ENCODE measurements around the gene PRICKLE2. TPM values are rescaled to one million over a fixed set of nuclear protein-coding genes. Genes with fewer than 3 reads are reported as not detected.

PRICKLE2 gene
- total RNA-seq, 1 donor from 2014 or later: 43.2 TPM

DNA sequence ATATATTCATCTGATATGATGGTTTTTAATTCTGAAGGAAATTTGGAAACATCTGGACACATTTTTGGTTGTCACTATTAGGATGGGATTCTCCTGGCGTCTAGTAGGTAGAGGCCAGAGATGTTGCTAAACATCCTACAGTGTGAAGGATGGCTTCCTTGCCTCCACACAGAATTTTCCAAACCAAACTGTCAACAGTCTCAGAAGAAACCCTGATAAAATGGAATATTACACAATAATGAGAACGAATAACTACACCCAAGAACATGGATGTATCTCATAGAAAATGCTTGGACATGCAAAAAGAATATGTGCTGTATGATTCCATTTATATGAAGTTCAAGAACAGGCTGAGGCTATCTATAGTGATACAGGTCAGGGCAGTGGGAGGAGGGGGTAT is 122.1 kb downstream of the PRICKLE2 start:
- peaks cover 2% of the 10 kb centered on the region for H3K27me3 Mint-ChIP-seq (ENCODE audit: low read depth)
- TF ChIP-seq, protein P1, sequence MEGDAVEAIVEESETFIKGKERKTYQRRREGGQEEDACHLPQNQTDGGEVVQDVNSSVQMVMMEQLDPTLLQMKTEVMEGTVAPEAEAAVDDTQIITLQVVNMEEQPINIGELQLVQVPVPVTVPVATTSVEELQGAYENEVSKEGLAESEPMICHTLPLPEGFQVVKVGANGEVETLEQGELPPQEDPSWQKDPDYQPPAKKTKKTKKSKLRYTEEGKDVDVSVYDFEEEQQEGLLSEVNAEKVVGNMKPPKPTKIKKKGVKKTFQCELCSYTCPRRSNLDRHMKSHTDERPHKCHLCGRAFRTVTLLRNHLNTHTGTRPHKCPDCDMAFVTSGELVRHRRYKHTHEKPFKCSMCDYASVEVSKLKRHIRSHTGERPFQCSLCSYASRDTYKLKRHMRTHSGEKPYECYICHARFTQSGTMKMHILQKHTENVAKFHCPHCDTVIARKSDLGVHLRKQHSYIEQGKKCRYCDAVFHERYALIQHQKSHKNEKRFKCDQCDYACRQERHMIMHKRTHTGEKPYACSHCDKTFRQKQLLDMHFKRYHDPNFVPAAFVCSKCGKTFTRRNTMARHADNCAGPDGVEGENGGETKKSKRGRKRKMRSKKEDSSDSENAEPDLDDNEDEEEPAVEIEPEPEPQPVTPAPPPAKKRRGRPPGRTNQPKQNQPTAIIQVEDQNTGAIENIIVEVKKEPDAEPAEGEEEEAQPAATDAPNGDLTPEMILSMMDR (IDR thresholded peaks at IDR 0.05; ENCODE audit: unreplicated experiment): no peak
- peaks cover 11% of the 10 kb centered on the region for H3K36me3 Mint-ChIP-seq
- no peaks in the 10 kb centered on the region for H3K9me3 Mint-ChIP-seq
- H3K4me3 Mint-ChIP-seq: no peak overlapping the region
- H3K27ac Mint-ChIP-seq: no peak overlapping the region
- H3K4me1 Mint-ChIP-seq: peaks cover 43% of the 10 kb centered on the region
- DNase-seq (ENCODE audit: low spot score in 2 of 2, unreplicated experiment in 2 of 2): no peak

GRCh38 chr3:64102147-64102546 is 123.1 kb downstream of the PRICKLE2 start:
- no peaks in the 10 kb centered on the region for H3K9me3 Mint-ChIP-seq
- TF ChIP-seq, protein P1 (IDR thresholded peaks at IDR 0.05; ENCODE audit: unreplicated experiment): no peak
- peaks cover 7% of the 10 kb centered on the region for H3K27me3 Mint-ChIP-seq (ENCODE audit: low read depth)
- no peak overlapping the region for H3K4me3 Mint-ChIP-seq
- H3K4me1 Mint-ChIP-seq: peaks cover 37% of the 10 kb centered on the region
- no peak for DNase-seq (ENCODE audit: low spot score in 2 of 2, unreplicated experiment in 2 of 2)
- peaks cover 17% of the 10 kb centered on the region for H3K36me3 Mint-ChIP-seq
- no peak overlapping the region for H3K27ac Mint-ChIP-seq

- H3K9me3 Mint-ChIP-seq: no peaks in the 10 kb centered on the region
These were observed 126.0 kb downstream of the PRICKLE2 start for GRCh38 chr3:64099316-64099715.

DNA sequence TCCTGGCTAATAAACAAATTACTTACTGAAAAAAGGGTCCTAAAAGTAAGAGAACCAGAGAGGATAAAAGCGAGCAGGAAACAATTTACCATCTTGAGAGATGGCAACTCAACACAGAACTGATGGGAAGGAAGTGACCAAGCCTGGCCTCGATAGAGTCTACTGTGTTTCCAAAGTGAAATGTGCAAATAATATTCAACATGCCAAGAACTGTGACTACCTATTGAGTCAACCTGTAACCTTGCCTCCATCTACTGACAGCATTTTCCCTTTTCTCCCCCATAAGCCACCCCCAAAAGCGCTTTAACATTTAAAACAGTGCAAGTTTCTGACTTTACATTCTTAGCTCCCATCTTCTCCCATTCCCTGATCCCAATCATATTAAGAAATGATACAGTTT is 126.6 kb downstream of the PRICKLE2 start:
- TF ChIP-seq, protein P1 (IDR thresholded peaks at IDR 0.05; ENCODE audit: unreplicated experiment): no peak
- Mint-ChIP-seq H3K4me1 (peaks cover 5% of the 10 kb centered on the region), H3K4me3 (no peak overlapping the region), H3K27ac (no peak overlapping the region), H3K27me3 (ENCODE audit: low read depth) (peaks cover 33% of the 10 kb centered on the region), H3K9me3 (no peaks in the 10 kb centered on the region), H3K36me3 (peaks cover 36% of the 10 kb centered on the region)
- no peak for DNase-seq (ENCODE audit: low spot score in 2 of 2, unreplicated experiment in 2 of 2)

More at GRCh38 chr3:64099316-64099715, 126.0 kb downstream of the PRICKLE2 start:
- H3K4me3 Mint-ChIP-seq: no peak overlapping the region
- peaks cover 36% of the 10 kb centered on the region for H3K36me3 Mint-ChIP-seq
- TF ChIP-seq, protein P1 (IDR thresholded peaks at IDR 0.05; ENCODE audit: unreplicated experiment): no peak
- H3K4me1 Mint-ChIP-seq: peaks cover 9% of the 10 kb centered on the region
- H3K27me3 Mint-ChIP-seq (ENCODE audit: low read depth): peaks cover 28% of the 10 kb centered on the region
- no peak overlapping the region for H3K27ac Mint-ChIP-seq
- DNase-seq (ENCODE audit: low spot score in 2 of 2, unreplicated experiment in 2 of 2): no peak

GRCh38 chr3:64097920-64098319 is 127.3 kb downstream of the PRICKLE2 start:
- Mint-ChIP-seq H3K9me3 (no peaks in the 10 kb centered on the region), H3K36me3 (peaks cover 36% of the 10 kb centered on the region), H3K27me3 (ENCODE audit: low read depth) (peaks cover 40% of the 10 kb centered on the region), H3K27ac (no peak overlapping the region), H3K4me3 (no peak overlapping the region), H3K4me1 (peaks cover 2% of the 10 kb centered on the region)
- no peak for DNase-seq (ENCODE audit: low spot score in 2 of 2, unreplicated experiment in 2 of 2)
- TF ChIP-seq, protein P1 (IDR thresholded peaks at IDR 0.05; ENCODE audit: unreplicated experiment): no peak

- peaks cover 36% of the 10 kb centered on the region for H3K36me3 Mint-ChIP-seq
- DNase-seq (ENCODE audit: low spot score in 2 of 2, unreplicated experiment in 2 of 2): no peak
- no peak overlapping the region for H3K27ac Mint-ChIP-seq
- H3K4me1 Mint-ChIP-seq: no peaks in the 10 kb centered on the region
- TF ChIP-seq, protein P1 (IDR thresholded peaks at IDR 0.05; ENCODE audit: unreplicated experiment): no peak
- no peaks in the 10 kb centered on the region for H3K9me3 Mint-ChIP-seq
- peaks cover 59% of the 10 kb centered on the region for H3K27me3 Mint-ChIP-seq (ENCODE audit: low read depth)
- no peak overlapping the region for H3K4me3 Mint-ChIP-seq
These were observed 129.5 kb downstream of the PRICKLE2 start for GRCh38 chr3:64095802-64096201.
